HG03521 (cell line): ENCODE data around the gene GALNT18.

Experiments
- ATAC-seq: cut with Tn5 transposase; IDR thresholded peaks from one replicate; pipeline ENCODE4 v1.9.1; 2021; ENCODE audit warnings: mild to moderate bottlenecking, moderate library complexity; ENCODE audit not compliant: unreplicated experiment

Gene GALNT18

GRCh38 chr11:11568651-11569229, 53.1 kb downstream of the GALNT18 start:
- ATAC-seq, result no peak

DNA sequence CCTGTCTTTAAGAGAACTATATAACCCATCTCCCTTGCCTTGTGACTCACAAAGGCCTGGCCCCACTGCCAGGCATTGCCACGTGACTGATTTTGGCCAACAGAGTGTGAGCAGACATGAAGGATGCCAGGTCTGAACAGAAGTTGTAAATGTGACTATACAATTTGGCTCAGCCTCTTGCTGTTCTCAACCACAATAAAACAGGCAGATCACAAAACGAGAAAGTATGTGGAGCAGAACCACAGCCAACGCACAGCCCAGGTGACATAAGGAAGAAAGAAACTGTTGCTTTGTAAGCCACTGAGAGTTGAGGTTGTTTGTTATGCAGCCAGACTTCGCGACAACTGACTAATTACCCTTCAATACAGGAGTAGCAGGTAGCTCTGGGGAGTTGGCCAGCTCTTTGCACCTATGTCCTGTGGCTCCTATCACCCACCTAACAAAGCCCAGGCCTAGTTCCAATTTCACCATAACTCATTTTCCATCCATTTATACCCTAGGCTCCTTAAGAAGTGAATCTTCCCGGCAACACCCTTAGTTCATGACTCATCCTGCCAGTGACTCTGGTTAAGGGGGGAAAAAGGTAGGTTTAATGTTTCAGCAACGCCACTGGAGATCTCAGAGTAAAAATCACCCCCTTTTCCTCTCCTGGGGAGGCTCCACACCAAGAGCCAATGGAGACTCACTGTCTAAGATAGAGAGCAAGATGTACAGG, 53.7 kb downstream of the GALNT18 start:
- no peak for ATAC-seq

GRCh38 chr11:11565636-11566035, 56.2 kb downstream of the GALNT18 start:
- no peak for ATAC-seq

GRCh38 chr11:11563200-11563975, 58.4 kb downstream of the GALNT18 start:
- ATAC-seq, result no peak

GRCh38 chr11:11561991-11562390, 59.8 kb downstream of the GALNT18 start:
- ATAC-seq, result no peak

DNA sequence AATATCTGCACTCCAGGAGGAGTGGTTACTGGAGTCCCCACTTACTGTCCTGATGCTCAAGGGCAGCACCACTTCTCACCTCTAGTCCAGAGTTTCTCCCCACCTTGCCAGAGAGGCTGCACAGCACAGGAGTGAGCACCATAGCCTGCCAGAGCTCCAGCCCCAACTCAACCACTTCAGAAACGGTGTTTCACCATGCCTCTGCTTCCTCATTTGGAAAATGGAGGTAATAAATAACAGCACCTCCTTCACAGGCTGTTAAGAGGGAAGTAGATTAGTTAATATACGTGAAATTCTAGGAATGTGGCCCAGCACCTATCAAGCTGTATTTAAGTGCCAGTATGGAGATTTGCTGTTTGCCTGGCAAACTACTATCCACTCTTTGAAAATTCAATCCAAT, 63.0 kb downstream of the GALNT18 start:
- no peak for ATAC-seq

DNA sequence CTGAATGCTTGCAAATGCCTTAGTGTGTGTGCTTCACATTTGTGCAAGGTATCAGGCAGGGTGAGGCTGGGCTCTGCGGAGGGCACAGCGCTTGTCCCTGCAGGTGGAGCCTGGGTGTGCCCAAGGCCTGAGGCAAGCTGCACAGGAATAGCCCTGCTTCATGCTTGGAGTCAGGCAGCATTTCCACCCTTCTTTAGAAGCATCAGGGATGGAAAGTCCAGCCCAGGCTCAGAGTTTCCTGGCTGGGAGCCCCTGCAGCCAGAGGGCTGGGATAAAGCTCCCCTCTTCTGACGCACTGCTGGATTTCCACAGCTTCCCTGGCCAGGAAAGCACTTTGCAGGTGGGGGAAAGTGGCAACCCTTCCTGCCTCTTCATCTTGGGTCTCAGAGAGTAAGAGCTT, 63.4 kb downstream of the GALNT18 start:
- ATAC-seq, result no peak

DNA sequence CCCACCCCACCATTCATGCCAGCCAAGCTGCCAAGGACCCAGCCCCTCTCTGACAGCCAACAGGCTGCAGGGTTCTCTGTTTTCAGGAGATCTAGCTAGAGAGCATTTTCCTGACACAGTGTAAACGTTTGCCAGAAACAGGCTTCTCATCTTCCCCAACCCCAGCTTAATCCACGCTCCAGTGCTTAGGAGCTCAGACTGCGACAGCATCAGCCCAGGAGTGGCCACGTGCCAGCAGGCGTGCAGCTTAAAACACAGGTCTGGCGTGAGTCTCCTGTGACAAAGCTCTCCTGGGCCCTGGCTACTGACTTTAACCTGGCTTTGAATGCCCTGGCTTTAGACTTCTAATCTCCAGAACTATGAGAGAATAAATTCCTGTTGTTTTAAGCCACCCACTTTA, 66.6 kb downstream of the GALNT18 start:
- ATAC-seq, result no peak

- no peak for ATAC-seq
These were observed 68.2 kb downstream of the GALNT18 start for GRCh38 chr11:11553573-11553972.

DNA sequence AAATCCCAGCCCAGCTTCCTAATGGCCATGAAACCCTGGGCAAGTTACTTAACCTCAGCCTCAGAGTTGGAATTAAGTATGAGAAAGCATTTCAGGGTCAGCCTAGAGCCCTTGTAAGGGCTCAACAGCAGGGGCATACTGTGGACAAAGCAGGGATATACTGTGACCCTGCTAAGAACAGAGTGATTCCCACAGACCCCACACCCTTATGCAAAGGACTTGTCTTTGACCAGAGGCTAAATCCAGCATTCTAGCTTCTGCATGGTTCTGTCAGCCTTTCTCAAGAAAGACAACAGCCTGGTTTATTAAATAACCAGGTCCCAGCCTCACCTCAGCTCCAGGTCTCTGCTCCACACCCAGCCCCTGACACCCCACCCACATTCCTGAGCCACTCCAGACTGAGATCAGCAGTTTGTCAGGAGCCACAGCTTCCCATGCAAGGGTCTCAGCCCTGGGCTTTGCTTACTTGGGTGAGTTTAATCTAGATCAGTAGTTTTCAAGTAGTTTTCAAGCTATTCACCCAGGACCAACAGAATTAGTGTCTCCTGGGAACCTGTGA, 69.2 kb downstream of the GALNT18 start:
- ATAC-seq, result no peak

GRCh38 chr11:11550534-11550933, 71.3 kb downstream of the GALNT18 start:
- ATAC-seq, result no peak

GRCh38 chr11:11545285-11546275, 76.2 kb downstream of the GALNT18 start:
- ATAC-seq, result no peak

DNA sequence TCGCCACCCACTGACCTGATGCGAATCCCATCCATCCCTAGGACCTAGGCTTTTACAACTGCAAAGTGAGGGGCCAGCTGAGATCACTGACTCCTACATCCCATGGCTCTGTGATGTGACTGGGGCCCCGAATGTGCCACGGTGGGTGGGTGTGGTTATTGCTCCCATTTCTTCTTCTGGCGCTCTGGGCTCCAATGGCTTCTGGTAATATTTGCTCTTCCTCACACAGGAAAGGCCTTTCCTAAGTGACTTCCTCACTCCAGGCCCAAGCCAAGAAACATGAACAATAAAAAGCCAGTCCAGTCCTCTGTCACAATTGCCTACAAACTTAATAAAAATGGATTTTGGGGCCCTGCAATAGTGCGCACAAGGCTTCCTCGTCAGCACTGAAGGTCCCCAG, 78.1 kb downstream of the GALNT18 start:
- ATAC-seq, result no peak

DNA sequence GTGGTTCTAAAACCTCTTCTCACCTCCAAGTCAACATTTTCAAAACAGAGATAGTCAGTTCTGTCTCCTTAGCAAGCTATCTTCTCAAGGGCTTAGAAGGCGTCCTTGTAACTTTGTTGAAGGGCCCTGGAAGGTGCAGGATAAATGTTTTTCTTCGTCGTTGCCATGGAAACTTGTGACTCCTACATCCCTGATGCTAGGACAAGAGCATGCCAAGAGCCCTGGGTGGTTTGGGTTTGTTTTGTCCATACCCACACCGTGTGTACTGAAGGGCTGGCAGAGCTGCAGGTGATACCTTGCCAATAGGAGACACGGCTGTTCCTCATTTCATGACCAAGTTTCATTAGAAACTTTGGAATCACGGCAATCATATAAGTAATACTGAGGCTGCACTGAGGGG, 81.6 kb downstream of the GALNT18 start:
- no peak for ATAC-seq

DNA sequence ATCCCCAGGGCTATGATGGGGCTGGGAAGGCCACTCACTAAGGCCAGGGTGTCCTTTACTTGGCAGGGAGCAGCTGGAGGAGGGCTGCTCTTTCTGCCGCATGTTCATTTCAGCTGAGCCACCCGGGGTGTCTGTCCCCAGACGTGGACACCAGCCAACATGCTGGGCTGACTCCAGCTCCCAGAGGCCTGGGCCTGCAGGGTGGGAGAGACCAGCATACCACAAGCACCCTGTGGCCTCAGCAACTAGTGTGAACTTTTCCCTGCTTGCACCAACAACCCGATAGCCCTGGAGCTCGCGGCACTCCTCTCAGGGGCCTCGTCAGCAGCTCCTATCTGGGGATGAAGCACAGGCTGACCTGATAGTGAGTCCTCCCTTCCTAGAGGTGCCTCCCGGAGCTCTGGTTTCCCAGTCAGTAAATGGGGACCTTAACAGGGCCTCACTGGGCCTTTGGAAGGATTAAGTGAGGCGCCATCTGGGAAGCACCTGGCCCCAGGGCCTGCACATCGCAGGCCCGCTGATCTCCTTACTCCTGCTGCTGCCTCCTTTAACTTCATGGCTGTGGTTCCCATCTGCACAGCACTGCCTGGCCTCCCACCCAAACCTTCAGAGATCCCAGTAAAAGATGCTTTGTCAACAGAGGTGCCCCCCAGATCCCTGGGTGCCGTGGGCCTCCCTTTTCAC, 83.4 kb downstream of the GALNT18 start:
- no peak for ATAC-seq

GRCh38 chr11:11537871-11538270, 83.9 kb downstream of the GALNT18 start:
- ATAC-seq, result no peak

GRCh38 chr11:11537372-11537771, 84.4 kb downstream of the GALNT18 start:
- no peak for ATAC-seq

DNA sequence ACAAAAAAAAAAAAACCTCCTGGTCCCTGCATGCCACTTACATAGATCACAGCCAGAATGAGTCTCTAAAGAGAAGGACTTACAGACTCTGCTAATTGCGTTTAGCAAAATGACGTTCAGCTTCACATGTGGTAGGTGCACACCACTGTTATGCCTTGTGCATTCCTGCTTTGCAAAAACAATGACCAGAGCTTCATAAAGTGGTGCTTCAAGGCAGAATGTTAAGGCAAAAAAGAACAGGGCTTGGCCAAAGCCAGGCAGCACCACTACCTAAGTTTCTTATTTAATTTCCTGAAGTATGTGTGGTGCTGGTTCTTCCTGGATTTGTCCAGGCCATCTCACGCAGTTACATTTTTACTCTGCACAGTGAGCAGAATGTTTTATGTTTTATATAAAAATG, 85.2 kb downstream of the GALNT18 start:
- ATAC-seq, result no peak

DNA sequence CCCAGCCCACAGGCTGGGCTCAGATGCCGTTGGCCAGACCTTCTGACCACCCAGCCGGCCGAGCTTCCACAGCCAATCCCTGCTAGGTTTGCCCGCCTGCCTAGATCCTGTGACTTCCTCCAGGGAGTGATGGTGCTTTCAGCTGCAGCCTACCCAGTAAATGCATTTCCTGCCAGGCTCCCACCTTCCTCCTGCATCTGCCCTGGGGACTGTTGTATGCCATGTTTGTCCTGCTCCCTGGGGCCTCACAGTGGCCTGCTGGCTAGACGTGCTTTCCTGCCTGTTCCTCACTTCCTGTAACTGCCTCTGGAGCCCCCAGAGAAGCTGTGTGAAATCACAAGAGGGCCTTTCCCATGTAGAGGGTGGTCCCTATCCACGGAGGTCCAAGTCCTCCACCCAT, 86.2 kb downstream of the GALNT18 start:
- ATAC-seq, result no peak

DNA sequence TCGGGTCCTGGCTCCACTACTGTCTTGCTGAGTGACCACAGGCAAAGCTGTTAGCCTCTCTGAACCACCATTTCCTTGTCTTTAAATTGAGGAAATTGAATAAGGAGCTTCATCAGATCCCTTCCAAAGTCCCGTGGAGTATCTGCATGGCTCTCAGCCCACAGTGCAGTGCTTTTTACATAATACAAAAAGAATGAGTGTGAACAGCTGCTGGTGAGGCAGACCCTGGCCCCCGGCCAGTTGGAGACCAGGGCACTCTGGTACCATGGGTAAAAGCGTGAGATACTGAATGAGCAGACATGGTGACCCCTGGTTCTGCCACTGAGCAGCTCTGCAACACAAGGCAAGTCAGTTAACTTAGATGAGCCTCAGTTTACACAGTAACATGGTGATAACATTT, 86.8 kb downstream of the GALNT18 start:
- no peak for ATAC-seq
